Measurements from ENCODE around the gene PITX2.

Gene PITX2

GRCh38 chr4:110610620-110610939 is 12.3 kb downstream of the PITX2 start:
- no peak overlapping the region for H3K4me3 ChIP-seq (ENCODE audit: low read length)
- H3K4me2 ChIP-seq (ENCODE audit: low read depth, low read length) = no peak overlapping the region
- H2AFZ ChIP-seq (ENCODE audit: low read length) = no peak overlapping the region

DNA sequence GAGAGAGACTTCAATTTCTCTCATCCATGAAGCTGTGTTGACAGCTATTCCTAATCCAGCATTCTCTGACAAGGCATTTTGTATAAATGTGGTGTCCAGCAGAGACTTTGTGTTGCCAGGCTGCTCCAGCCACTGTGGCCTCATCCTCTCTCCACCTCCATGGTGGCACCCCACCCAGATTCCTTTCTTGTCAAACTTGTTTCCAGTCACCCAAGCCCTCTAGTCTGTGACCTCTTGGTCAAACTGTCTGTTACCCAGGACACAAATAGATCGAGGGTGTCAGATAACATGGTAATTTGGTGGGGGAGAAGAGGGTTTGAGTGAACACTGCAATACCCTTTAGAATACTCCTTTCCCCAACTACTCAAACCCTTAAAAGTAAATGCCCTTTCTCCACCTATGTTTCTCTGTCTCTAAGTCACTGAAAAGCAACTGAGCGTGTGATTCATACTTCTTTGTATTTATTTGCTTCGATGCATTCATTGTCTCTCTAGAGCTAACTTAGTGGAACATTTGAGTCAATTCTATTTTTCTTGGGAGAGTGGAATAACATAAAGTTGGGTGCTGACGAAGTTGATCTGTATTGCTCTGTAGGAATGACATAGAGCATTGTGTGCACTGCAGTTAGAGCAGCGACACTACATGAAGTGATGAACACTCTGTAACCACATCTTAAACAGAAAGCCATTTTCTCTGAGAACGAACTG is 13.7 kb downstream of the PITX2 start:
- H3K4me3 ChIP-seq (ENCODE audit: low read length) = no peak overlapping the region
- H3K79me2 ChIP-seq (ENCODE audit: low read length) = no peaks in the 10 kb centered on the region
- H3K36me3 ChIP-seq (replicated peaks; ENCODE audit: insufficient read depth, low read length) = no peaks in the 10 kb centered on the region
- no peak overlapping the region for H2AFZ ChIP-seq (ENCODE audit: low read length)
- no peak overlapping the region for H3K4me2 ChIP-seq (ENCODE audit: low read depth, low read length)
- no peaks in the 10 kb centered on the region for H4K20me1 ChIP-seq (ENCODE audit: insufficient read depth, low read length)
- no peak overlapping the region for H3K27ac ChIP-seq (ENCODE audit: low read length)
- H3K27me3 ChIP-seq (replicated peaks; ENCODE audit: insufficient read depth, low read length) = no peaks in the 10 kb centered on the region
- TF ChIP-seq CTCF (IDR thresholded peaks at IDR 0.05; ENCODE audit: low read length) (no peak), EZH2phosphoT487 (IDR thresholded peaks at IDR 0.05; ENCODE audit: low read length) (no peak), EZH2 (optimal IDR thresholded peaks at IDR 0.05; ENCODE audit: low read depth, low read length) (no peak)
- no peaks in the 10 kb centered on the region for H3K9me2 ChIP-seq (replicated peaks; ENCODE audit: insufficient read depth, low read length)
- H3K9ac ChIP-seq (ENCODE audit: low read length) = no peak overlapping the region
- no peaks in the 10 kb centered on the region for H3F3A ChIP-seq (ENCODE audit: insufficient read depth, low read length)
- H3K9me3 ChIP-seq (replicated peaks; ENCODE audit: insufficient read depth, low read length) = no peaks in the 10 kb centered on the region; the same call in 1 of the 2 replicates
- DNase-seq = no peak
- H3K4me1 ChIP-seq (ENCODE audit: low read length) = no peaks in the 10 kb centered on the region

More at GRCh38 chr4:110610620-110610939, 12.3 kb downstream of the PITX2 start:
- no peaks in the 10 kb centered on the region; the same call in 1 of the 2 replicates for H3K9me3 ChIP-seq (replicated peaks; ENCODE audit: insufficient read depth, low read length)
- no peaks in the 10 kb centered on the region for H3K4me1 ChIP-seq (ENCODE audit: low read length)
- no peaks in the 10 kb centered on the region for H3K27me3 ChIP-seq (replicated peaks; ENCODE audit: insufficient read depth, low read length)
- DNase-seq = no peak
- H3K79me2 ChIP-seq (ENCODE audit: low read length) = no peaks in the 10 kb centered on the region
- H3F3A ChIP-seq (ENCODE audit: insufficient read depth, low read length) = no peaks in the 10 kb centered on the region
- H3K27ac ChIP-seq (ENCODE audit: low read length) = no peak overlapping the region
- H4K20me1 ChIP-seq (ENCODE audit: insufficient read depth, low read length) = no peaks in the 10 kb centered on the region
- no peak overlapping the region for H3K9ac ChIP-seq (ENCODE audit: low read length)
- no peak for TF ChIP-seq EZH2 (optimal IDR thresholded peaks at IDR 0.05; ENCODE audit: low read depth, low read length)
- TF ChIP-seq CTCF (IDR thresholded peaks at IDR 0.05; ENCODE audit: low read length) = no peak
- TF ChIP-seq EZH2phosphoT487 (IDR thresholded peaks at IDR 0.05; ENCODE audit: low read length) = no peak
- no peaks in the 10 kb centered on the region for H3K36me3 ChIP-seq (replicated peaks; ENCODE audit: insufficient read depth, low read length)
- H3K9me2 ChIP-seq (replicated peaks; ENCODE audit: insufficient read depth, low read length) = no peaks in the 10 kb centered on the region

- TF ChIP-seq EZH2phosphoT487 (IDR thresholded peaks at IDR 0.05; ENCODE audit: low read length) (no peak), CTCF (IDR thresholded peaks at IDR 0.05; ENCODE audit: low read length) (no peak)
- no peaks in the 10 kb centered on the region for H3K4me1 ChIP-seq (ENCODE audit: low read length)
- no peaks in the 10 kb centered on the region for H3K79me2 ChIP-seq (ENCODE audit: low read length)
- H3K27ac ChIP-seq (ENCODE audit: low read length) = no peak overlapping the region
- no peak overlapping the region for H3K4me3 ChIP-seq (ENCODE audit: low read length)
- no peak overlapping the region for H3K9ac ChIP-seq (ENCODE audit: low read length)
- no peak overlapping the region for H3K4me2 ChIP-seq (ENCODE audit: low read depth, low read length)
- no peak overlapping the region for H2AFZ ChIP-seq (ENCODE audit: low read length)
- no peaks in the 10 kb centered on the region for H3K27me3 ChIP-seq (replicated peaks; ENCODE audit: insufficient read depth, low read length)
- no peaks in the 10 kb centered on the region for H3K9me3 ChIP-seq (replicated peaks; ENCODE audit: insufficient read depth, low read length)
- H4K20me1 ChIP-seq (ENCODE audit: insufficient read depth, low read length) = no peaks in the 10 kb centered on the region
- no peaks in the 10 kb centered on the region for H3F3A ChIP-seq (ENCODE audit: insufficient read depth, low read length)
- DNase-seq = no peak
- no peaks in the 10 kb centered on the region for H3K9me2 ChIP-seq (replicated peaks; ENCODE audit: insufficient read depth, low read length)
- no peaks in the 10 kb centered on the region for H3K36me3 ChIP-seq (replicated peaks; ENCODE audit: insufficient read depth, low read length)
Measured at GRCh38 chr4:110605077-110605476, 17.8 kb downstream of the PITX2 start.
